GM12878 (cell line): ENCODE results near the gene TNXB. TPM values are rescaled to one million over a fixed set of nuclear protein-coding genes. Genes with fewer than 3 reads are reported as not detected.

ENCODE experiments used
- BHLHE40 ChIP-seq, 2 experiments: fragments of 450-650 bp in 1 of 2; IDR thresholded peaks; 2 replicates each; pipeline ENCODE4 v1.6.1; 2011 to 2017; ENCODE audit warnings: low read depth in 2 of 2, borderline replicate concordance in 1 of 2, improper control_type of control experiment in 1 of 2, low read length in 1 of 2, mild to moderate bottlenecking in 1 of 2
- EGR1 ChIP-seq, 2 experiments: IDR thresholded peaks; 1 replicate in 1 of 2; 2 replicates in 1 of 2; pipeline ENCODE4 v1.6.1; 2011 to 2012; ENCODE audit warnings: low read depth in 2 of 2, low read length in 2 of 2, borderline replicate concordance in 1 of 2, mild to moderate bottlenecking in 1 of 2, moderate library complexity in 1 of 2
- ESRRA ChIP-seq: IDR thresholded peaks from 2 replicates; pipeline ENCODE4 v1.6.1; 2012; ENCODE audit warnings: mild to moderate bottlenecking, low read length, improper control_type of control experiment
- KDM1A ChIP-seq: fragments of 200-600 bp; sonication (generic); IDR thresholded peaks from 2 replicates; pipeline ENCODE4 v1.6.1; 2016; ENCODE audit warnings: borderline replicate concordance
- MEF2B ChIP-seq: fragments of 450-650 bp; IDR thresholded peaks from 2 replicates; pipeline ENCODE4 v1.6.1; 2018; ENCODE audit warnings: mild to moderate bottlenecking, moderate library complexity; ENCODE audit not compliant: partially characterized antibody, poor library complexity, severe bottlenecking
- MXI1 ChIP-seq: fragments of 150-350 bp; IDR thresholded peaks from 2 replicates; pipeline ENCODE4 v1.6.1; 2011; ENCODE audit warnings: low read depth, mild to moderate bottlenecking, inconsistent platforms, low read length, improper control_type of control experiment
- RUNX3 ChIP-seq: IDR thresholded peaks from 2 replicates; pipeline ENCODE4 v1.6.1; 2012; ENCODE audit warnings: low read length, inconsistent platforms
- SMC3 ChIP-seq: IDR thresholded peaks from 2 replicates; pipeline ENCODE4 v1.6.1; 2011; ENCODE audit warnings: low read length, improper control_type of control experiment, borderline replicate concordance
- ZNF217 ChIP-seq: fragments of 450-650 bp; IDR thresholded peaks from 2 replicates; pipeline ENCODE4 v1.6.1; 2017; ENCODE audit warnings: antibody characterized with exemption, mild to moderate bottlenecking
- polyA plus RNA-seq, 11 experiments: library from polyadenylated mRNA; depleted of rRNA in 4 of 11; unstranded in 6 of 11; stranded (reverse) in 5 of 11; fragments of >200 nt; fragmentation: Nextera tagmentation in 4 of 11; fragmentation: Illumina TruSeq in 1 of 11; extraction: Ambion mirVana in 4 of 11; extraction: Trizol in 1 of 11; gene quantifications; 1 replicate in 1 of 11; 2 replicates in 10 of 11; pipeline versions ENCODE4 v1.2.1 to v1.2.3, GENCODE V29; 2011 to 2016; ENCODE audit warnings: inconsistent platforms in 2 of 11, missing spikeins in 2 of 11, low read depth in 1 of 11
- total RNA-seq, 4 experiments: library from RNA; depleted of rRNA in 3 of 4; stranded (reverse); fragments of >200 nt in 3 of 4; fragmentation: Illumina TruSeq in 1 of 4; extraction: Trizol in 1 of 4; gene quantifications; 2 replicates each; pipeline versions ENCODE4 v1.2.1 to v1.2.3, GENCODE V29; 2013 to 2021
- TF ChIP-seq, protein P1 (sequence below): fragments of 450-650 bp; IDR thresholded peaks from 2 replicates; pipeline ENCODE4 v1.6.1; 2016; ENCODE audit warnings: mild to moderate bottlenecking, moderate library complexity, borderline replicate concordance
- TF ChIP-seq, protein P2 (sequence below): fragments of 450-650 bp; conservative IDR thresholded peaks from 2 replicates; pipeline ENCODE4 v1.6.1; 2017; ENCODE audit warnings: mild to moderate bottlenecking, moderate library complexity
- TF ChIP-seq, protein P3 (sequence below): IDR thresholded peaks from 2 replicates; pipeline ENCODE4 v1.6.1; 2011; ENCODE audit warnings: mild to moderate bottlenecking, low read depth, low read length, moderate library complexity; ENCODE audit not compliant: insufficient replicate concordance
- TF ChIP-seq, protein P4 (sequence below): fragments of 450-650 bp; IDR thresholded peaks from 2 replicates; pipeline ENCODE4 v1.6.1; 2018; ENCODE audit warnings: borderline replicate concordance, mild to moderate bottlenecking; ENCODE audit not compliant: partially characterized antibody
- TF ChIP-seq, protein P5 (sequence below): fragments of 450-650 bp; formaldehyde crosslinking; IDR thresholded peaks from 2 replicates; pipeline ENCODE4 v1.4.0; 2020; ENCODE audit warnings: mild to moderate bottlenecking, moderate library complexity

The TNXB gene
- total and polyA plus RNA-seq, 10 of the 15 experiments (the other 5 are each of a cell fraction or from before 2014, with no cell fraction given), result 0.03 to 2.5 (median 0.68) TPM; not detected in 2

DNA sequence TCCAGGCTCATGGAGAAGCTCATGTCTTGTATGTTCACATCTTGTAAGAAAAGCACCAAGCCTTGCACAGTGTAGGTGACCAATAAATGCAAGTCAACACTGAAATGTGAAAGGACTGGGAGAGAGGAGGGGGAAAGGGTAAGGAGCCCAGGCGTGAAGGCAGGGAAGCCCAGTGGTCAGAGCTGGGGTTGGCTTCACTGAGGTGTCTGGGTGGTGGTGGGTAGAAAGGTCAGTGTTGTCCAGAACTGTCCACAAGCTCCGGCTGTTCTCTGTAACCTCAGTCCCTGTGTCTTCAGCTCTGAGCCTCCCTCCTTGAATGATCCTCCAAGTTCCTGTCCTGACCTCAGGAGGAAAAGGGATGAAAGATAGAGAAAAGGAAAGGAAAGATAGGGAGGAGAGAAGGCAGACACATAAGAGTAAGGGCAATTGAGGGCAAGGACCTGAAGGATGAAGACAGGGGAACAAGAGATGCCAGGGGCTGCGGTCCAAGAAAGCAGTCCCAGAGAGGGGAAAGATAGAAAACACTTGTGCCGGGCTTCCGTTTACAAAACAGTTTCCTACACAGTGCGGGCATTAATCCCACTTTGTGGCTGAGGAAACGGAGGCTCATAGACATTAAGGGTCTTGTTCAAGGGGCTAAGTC, 2.4 kb upstream of the TNXB start (continued):
- TF ChIP-seq, protein P1, sequence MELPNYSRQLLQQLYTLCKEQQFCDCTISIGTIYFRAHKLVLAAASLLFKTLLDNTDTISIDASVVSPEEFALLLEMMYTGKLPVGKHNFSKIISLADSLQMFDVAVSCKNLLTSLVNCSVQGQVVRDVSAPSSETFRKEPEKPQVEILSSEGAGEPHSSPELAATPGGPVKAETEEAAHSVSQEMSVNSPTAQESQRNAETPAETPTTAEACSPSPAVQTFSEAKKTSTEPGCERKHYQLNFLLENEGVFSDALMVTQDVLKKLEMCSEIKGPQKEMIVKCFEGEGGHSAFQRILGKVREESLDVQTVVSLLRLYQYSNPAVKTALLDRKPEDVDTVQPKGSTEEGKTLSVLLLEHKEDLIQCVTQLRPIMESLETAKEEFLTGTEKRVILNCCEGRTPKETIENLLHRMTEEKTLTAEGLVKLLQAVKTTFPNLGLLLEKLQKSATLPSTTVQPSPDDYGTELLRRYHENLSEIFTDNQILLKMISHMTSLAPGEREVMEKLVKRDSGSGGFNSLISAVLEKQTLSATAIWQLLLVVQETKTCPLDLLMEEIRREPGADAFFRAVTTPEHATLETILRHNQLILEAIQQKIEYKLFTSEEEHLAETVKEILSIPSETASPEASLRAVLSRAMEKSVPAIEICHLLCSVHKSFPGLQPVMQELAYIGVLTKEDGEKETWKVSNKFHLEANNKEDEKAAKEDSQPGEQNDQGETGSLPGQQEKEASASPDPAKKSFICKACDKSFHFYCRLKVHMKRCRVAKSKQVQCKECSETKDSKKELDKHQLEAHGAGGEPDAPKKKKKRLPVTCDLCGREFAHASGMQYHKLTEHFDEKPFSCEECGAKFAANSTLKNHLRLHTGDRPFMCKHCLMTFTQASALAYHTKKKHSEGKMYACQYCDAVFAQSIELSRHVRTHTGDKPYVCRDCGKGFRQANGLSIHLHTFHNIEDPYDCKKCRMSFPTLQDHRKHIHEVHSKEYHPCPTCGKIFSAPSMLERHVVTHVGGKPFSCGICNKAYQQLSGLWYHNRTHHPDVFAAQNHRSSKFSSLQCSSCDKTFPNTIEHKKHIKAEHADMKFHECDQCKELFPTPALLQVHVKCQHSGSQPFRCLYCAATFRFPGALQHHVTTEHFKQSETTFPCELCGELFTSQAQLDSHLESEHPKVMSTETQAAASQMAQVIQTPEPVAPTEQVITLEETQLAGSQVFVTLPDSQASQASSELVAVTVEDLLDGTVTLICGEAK, result no peak
- TF ChIP-seq ZNF217 (no peak), RUNX3 (no peak), SMC3 (no peak), KDM1A (no peak), ESRRA (no peak), MEF2B (no peak), BHLHE40 (IDR thresholded peaks at IDR 0.05; ENCODE audit: borderline replicate concordance in 1 of 2, low read depth in 2 of 2, low read length in 1 of 2) (no peak), MXI1 (no peak), EGR1 (IDR thresholded peaks at IDR 0.05; ENCODE audit: borderline replicate concordance in 1 of 2, low read depth in 2 of 2, low read length in 2 of 2) (no peak)
- TF ChIP-seq, protein P2, sequence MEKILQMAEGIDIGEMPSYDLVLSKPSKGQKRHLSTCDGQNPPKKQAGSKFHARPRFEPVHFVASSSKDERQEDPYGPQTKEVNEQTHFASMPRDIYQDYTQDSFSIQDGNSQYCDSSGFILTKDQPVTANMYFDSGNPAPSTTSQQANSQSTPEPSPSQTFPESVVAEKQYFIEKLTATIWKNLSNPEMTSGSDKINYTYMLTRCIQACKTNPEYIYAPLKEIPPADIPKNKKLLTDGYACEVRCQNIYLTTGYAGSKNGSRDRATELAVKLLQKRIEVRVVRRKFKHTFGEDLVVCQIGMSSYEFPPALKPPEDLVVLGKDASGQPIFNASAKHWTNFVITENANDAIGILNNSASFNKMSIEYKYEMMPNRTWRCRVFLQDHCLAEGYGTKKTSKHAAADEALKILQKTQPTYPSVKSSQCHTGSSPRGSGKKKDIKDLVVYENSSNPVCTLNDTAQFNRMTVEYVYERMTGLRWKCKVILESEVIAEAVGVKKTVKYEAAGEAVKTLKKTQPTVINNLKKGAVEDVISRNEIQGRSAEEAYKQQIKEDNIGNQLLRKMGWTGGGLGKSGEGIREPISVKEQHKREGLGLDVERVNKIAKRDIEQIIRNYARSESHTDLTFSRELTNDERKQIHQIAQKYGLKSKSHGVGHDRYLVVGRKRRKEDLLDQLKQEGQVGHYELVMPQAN, result no peak
- TF ChIP-seq, protein P3, sequence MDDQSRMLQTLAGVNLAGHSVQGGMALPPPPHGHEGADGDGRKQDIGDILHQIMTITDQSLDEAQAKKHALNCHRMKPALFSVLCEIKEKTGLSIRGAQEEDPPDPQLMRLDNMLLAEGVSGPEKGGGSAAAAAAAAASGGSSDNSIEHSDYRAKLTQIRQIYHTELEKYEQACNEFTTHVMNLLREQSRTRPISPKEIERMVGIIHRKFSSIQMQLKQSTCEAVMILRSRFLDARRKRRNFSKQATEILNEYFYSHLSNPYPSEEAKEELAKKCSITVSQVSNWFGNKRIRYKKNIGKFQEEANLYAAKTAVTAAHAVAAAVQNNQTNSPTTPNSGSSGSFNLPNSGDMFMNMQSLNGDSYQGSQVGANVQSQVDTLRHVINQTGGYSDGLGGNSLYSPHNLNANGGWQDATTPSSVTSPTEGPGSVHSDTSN, result no peak
- TF ChIP-seq, protein P4, sequence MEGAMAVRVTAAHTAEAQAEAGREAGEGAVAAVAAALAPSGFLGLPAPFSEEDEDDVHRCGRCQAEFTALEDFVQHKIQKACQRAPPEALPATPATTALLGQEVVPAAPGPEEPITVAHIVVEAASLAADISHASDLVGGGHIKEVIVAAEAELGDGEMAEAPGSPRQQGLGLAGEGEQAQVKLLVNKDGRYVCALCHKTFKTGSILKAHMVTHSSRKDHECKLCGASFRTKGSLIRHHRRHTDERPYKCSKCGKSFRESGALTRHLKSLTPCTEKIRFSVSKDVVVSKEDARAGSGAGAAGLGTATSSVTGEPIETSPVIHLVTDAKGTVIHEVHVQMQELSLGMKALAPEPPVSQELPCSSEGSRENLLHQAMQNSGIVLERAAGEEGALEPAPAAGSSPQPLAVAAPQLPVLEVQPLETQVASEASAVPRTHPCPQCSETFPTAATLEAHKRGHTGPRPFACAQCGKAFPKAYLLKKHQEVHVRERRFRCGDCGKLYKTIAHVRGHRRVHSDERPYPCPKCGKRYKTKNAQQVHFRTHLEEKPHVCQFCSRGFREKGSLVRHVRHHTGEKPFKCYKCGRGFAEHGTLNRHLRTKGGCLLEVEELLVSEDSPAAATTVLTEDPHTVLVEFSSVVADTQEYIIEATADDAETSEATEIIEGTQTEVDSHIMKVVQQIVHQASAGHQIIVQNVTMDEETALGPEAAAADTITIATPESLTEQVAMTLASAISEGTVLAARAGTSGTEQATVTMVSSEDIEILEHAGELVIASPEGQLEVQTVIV, result no peak
- TF ChIP-seq, protein P5, sequence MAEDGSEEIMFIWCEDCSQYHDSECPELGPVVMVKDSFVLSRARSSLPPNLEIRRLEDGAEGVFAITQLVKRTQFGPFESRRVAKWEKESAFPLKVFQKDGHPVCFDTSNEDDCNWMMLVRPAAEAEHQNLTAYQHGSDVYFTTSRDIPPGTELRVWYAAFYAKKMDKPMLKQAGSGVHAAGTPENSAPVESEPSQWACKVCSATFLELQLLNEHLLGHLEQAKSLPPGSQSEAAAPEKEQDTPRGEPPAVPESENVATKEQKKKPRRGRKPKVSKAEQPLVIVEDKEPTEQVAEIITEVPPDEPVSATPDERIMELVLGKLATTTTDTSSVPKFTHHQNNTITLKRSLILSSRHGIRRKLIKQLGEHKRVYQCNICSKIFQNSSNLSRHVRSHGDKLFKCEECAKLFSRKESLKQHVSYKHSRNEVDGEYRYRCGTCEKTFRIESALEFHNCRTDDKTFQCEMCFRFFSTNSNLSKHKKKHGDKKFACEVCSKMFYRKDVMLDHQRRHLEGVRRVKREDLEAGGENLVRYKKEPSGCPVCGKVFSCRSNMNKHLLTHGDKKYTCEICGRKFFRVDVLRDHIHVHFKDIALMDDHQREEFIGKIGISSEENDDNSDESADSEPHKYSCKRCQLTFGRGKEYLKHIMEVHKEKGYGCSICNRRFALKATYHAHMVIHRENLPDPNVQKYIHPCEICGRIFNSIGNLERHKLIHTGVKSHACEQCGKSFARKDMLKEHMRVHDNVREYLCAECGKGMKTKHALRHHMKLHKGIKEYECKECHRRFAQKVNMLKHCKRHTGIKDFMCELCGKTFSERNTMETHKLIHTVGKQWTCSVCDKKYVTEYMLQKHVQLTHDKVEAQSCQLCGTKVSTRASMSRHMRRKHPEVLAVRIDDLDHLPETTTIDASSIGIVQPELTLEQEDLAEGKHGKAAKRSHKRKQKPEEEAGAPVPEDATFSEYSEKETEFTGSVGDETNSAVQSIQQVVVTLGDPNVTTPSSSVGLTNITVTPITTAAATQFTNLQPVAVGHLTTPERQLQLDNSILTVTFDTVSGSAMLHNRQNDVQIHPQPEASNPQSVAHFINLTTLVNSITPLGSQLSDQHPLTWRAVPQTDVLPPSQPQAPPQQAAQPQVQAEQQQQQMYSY (CRISPR knock-in tag), result no peak
